Panc1 (cell line): ENCODE results near the gene CFAP45. TPM values are rescaled to one million over a fixed set of nuclear protein-coding genes. Genes with fewer than 3 reads are reported as not detected.

Experiments
- ATAC-seq: fragments of 200-7000 bp; cut with Tn5 transposase; 2 replicates; pipeline ENCODE4 v1.9.1; 2020; ENCODE audit warnings: mild to moderate bottlenecking, moderate library complexity
- BruUV-seq: library from RNA; stranded (reverse); fragments of 400-500 nt; replicated peaks from 2 replicates; lab custom pipeline; 2021; lab: Mats Ljungman, UMichigan
- CTCF ChIA-PET: fragments of 300-600 bp; sonication (Branson Sonifier 250); formaldehyde crosslinking; loops from one replicate; lab custom pipeline; 2022; ENCODE audit warnings: antibody characterized with exemption; lab: Charles Lee
- POLR2A ChIA-PET: fragments of 300-600 bp; sonication (Branson Sonifier 250); formaldehyde crosslinking; loops from one replicate; lab custom pipeline; 2022; ENCODE audit warnings: antibody characterized with exemption; lab: Charles Lee
- DNase-seq: peaks from one replicate; pipeline ENCODE4 v3.0.0-alpha.2; 2010; ENCODE audit warnings: low read depth, low spot score
- H3K27ac ChIP-seq: 2 replicates; pipeline ENCODE4 v1.5.1; 2011; ENCODE audit warnings: mild to moderate bottlenecking, low read length, inconsistent platforms
- H3K27me3 ChIP-seq: fragments of 200-500 bp; sonication (Bioruptor generic); 2 replicates; pipeline ENCODE4 v1.6.0; 2014; ENCODE audit warnings: low read length, inconsistent platforms; ENCODE audit not compliant: control insufficient read depth, insufficient read depth
- H3K36me3 ChIP-seq: fragments of 200-500 bp; sonication (Bioruptor generic); 2 replicates; pipeline ENCODE4 v1.5.1; 2014; ENCODE audit warnings: inconsistent platforms, mild to moderate bottlenecking, low read length, moderate library complexity; ENCODE audit not compliant: control insufficient read depth, insufficient read depth
- H3K4me1 ChIP-seq: 2 replicates; pipeline ENCODE4 v1.5.1; 2011; ENCODE audit warnings: inconsistent platforms, mild to moderate bottlenecking, low read length, moderate library complexity; ENCODE audit not compliant: control insufficient read depth, insufficient read depth
- H3K4me3 ChIP-seq, 2 experiments: 2 replicates each; pipeline ENCODE4 v1.5.1; 2011 to 2012; ENCODE audit warnings: low read depth in 2 of 2, low read length in 2 of 2, mild to moderate bottlenecking in 2 of 2, inconsistent platforms in 1 of 2, moderate library complexity in 1 of 2
- H3K9me3 ChIP-seq: fragments of 200-500 bp; sonication (Bioruptor generic); 2 replicates; pipeline ENCODE4 v1.5.1; 2014; ENCODE audit warnings: low read depth, mild to moderate bottlenecking, inconsistent platforms, low read length, moderate library complexity; ENCODE audit not compliant: control insufficient read depth, insufficient read depth
- POLR2AphosphoS5 ChIP-seq: IDR thresholded peaks from 2 replicates; pipeline ENCODE4 v1.6.1; 2012; ENCODE audit warnings: mild to moderate bottlenecking, low read depth, low read length, moderate library complexity
- REST ChIP-seq, 2 experiments: IDR thresholded peaks; 2 replicates each; pipeline ENCODE4 v1.6.1; 2011 to 2012; ENCODE audit warnings: low read depth in 2 of 2, control low read depth in 1 of 2, low read length in 1 of 2, mild to moderate bottlenecking in 1 of 2, moderate library complexity in 1 of 2; ENCODE audit not compliant: insufficient read depth in 1 of 2
- SIN3A ChIP-seq: IDR thresholded peaks from 2 replicates; pipeline ENCODE4 v1.6.1; 2012; ENCODE audit warnings: low read depth, mild to moderate bottlenecking, low read length, moderate library complexity, borderline replicate concordance; ENCODE audit not compliant: insufficient read depth
- TCF7L2 ChIP-seq: IDR thresholded peaks from 2 replicates; pipeline ENCODE4 v1.6.1; 2011; ENCODE audit warnings: mild to moderate bottlenecking, low read depth, low read length, inconsistent platforms
- in situ Hi-C: cut with HindIII; loops from 2 replicates; pipeline ENCODE4 v1.10.0; 2016; ENCODE audit warnings: low sequenced_read_pairs, low pct_unique_long_range_greater_than_20kb
- intact Hi-C: fragments of 100-400 bp; cut with micrococcal nuclease; formaldehyde crosslinking; loops from one replicate; pipeline ENCODE4 v1.10.0; 2022; ENCODE audit not compliant: unreplicated experiment
- microRNA-seq: library from miRNA; unstranded; fragments of <30 nt; microRNA quantifications from one replicate; pipeline ENCODE4 v1.1.0, GENCODE V29; 2020; ENCODE audit not compliant: unreplicated experiment
- total RNA-seq: library from RNA; stranded (reverse); gene quantifications from one replicate; pipeline ENCODE4 v1.2.1, GENCODE V29; 2021; ENCODE audit not compliant: unreplicated experiment
- TF ChIP-seq, protein P1 (sequence below): fragments of 450-650 bp; IDR thresholded peaks from 2 replicates; pipeline ENCODE4 v1.5.1; 2017; ENCODE audit warnings: mild to moderate bottlenecking

CFAP45 gene
- total RNA-seq, 1 experiment from 2014 or later, result 1.6 TPM

DNA sequence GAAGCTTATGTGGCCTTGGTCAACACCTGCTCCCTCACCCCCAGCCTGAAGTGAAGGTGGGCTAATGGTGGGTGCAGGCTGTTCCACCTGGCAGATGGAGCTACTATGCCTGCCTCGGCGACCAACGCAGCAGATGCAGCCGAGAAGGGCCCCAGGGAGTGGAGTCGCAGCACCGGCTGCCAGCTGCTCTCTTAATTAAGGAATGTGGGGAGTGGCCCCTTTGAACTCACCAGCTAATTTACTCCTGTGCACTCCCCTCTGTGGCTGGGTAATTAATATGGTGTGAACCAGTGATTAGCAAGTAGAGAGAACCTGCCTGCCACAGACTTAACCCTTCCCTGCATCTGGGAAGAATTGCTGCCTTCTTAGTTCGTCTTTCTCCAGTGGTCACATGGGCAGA is 76.6 kb downstream of the CFAP45 start:
- no TSS peak for BruUV-seq
- H3K36me3 ChIP-seq, result no peaks in the 10 kb centered on the region
- in situ Hi-C loops, result no loop called here
- no peaks in the 10 kb centered on the region for H3K4me1 ChIP-seq
- intact Hi-C loops, result no loop called here
- H3K27ac ChIP-seq, result no peak overlapping the region
- H3K9me3 ChIP-seq, result no peaks in the 10 kb centered on the region
- peaks cover 3% of the 10 kb centered on the region; the same call in 1 of the 2 replicates for H3K27me3 ChIP-seq
- ChIA-PET CTCF (no interaction called here), POLR2A (no interaction called here)
- no peak for ATAC-seq
- TF ChIP-seq SIN3A (no peak), TCF7L2 (no peak), REST (IDR thresholded peaks at IDR 0.05; ENCODE audit: insufficient read depth in 1 of 2, low read depth in 2 of 2, low read length in 1 of 2) (no peak), POLR2AphosphoS5 (no peak)
- TF ChIP-seq, protein P1, sequence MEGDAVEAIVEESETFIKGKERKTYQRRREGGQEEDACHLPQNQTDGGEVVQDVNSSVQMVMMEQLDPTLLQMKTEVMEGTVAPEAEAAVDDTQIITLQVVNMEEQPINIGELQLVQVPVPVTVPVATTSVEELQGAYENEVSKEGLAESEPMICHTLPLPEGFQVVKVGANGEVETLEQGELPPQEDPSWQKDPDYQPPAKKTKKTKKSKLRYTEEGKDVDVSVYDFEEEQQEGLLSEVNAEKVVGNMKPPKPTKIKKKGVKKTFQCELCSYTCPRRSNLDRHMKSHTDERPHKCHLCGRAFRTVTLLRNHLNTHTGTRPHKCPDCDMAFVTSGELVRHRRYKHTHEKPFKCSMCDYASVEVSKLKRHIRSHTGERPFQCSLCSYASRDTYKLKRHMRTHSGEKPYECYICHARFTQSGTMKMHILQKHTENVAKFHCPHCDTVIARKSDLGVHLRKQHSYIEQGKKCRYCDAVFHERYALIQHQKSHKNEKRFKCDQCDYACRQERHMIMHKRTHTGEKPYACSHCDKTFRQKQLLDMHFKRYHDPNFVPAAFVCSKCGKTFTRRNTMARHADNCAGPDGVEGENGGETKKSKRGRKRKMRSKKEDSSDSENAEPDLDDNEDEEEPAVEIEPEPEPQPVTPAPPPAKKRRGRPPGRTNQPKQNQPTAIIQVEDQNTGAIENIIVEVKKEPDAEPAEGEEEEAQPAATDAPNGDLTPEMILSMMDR, result no peak
- no peak for DNase-seq
- no peak overlapping the region for H3K4me3 ChIP-seq

Small RNAs within 50 kb of the gene (microRNA-seq; reads per million reads assigned to microRNA genes)
- not detected for gene MIR4259

Other genes with a start within 250 kb of the CFAP45 start
- gene CRP, start 185.6 kb downstream of the CFAP45 start, total RNA-seq, result 0.90 TPM
- 36.1 TPM for gene DUSP23, start 119.2 kb downstream of the CFAP45 start, total RNA-seq
- gene FCRL6, start 97.8 kb downstream of the CFAP45 start, total RNA-seq, result not detected
- gene SLAMF8, start 73.3 kb downstream of the CFAP45 start, total RNA-seq, result not detected
- gene VSIG8, start 37.5 kb downstream of the CFAP45 start, total RNA-seq, result not detected
- 474 TPM for gene TAGLN2, start 25.3 kb upstream of the CFAP45 start, total RNA-seq
- gene IGSF9, start 45.4 kb upstream of the CFAP45 start, total RNA-seq, result 0.51 TPM
- gene SLAMF9, start 54.1 kb upstream of the CFAP45 start, total RNA-seq, result not detected
- 4.4 TPM for gene PIGM, start 131.8 kb upstream of the CFAP45 start, total RNA-seq
- gene KCNJ10, start 170.0 kb upstream of the CFAP45 start, total RNA-seq, result 0.08 TPM
- not detected for gene KCNJ9, start 181.4 kb upstream of the CFAP45 start, total RNA-seq
- gene IGSF8, start 198.5 kb upstream of the CFAP45 start, total RNA-seq, result 18.8 TPM
- gene ATP1A2, start 215.6 kb upstream of the CFAP45 start, total RNA-seq, result 0.15 TPM